CD8-positive, alpha-beta memory T cell (primary cell): ENCODE measurements around the gene TEAD4. TPM values are rescaled to one million over a fixed set of nuclear protein-coding genes. Genes with fewer than 3 reads are reported as not detected.

Experiments used
- CTCF ChIA-PET: fragments of 350-600 bp; sonication (Branson Sonifier 250); formaldehyde crosslinking; loops from one replicate; lab custom pipeline; 2021; ENCODE audit warnings: antibody characterized with exemption; lab: Charles Lee
- POLR2A ChIA-PET: fragments of 350-600 bp; sonication (Branson Sonifier 250); formaldehyde crosslinking; loops from one replicate; lab custom pipeline; 2021; ENCODE audit warnings: antibody characterized with exemption; lab: Charles Lee
- DNase-seq, 5 donors: peaks; one replicate each; pipeline versions ENCODE4 v3.0.0 to v3.0.0-alpha.2; 2020 to 2022; ENCODE audit warnings: mixed read lengths in 1 of 5
- H3K27ac ChIP-seq: one replicate; pipeline ENCODE4 v1.7.0; 2013; ENCODE audit warnings: low read depth, mild to moderate bottlenecking, low read length, moderate library complexity
- H3K27me3 ChIP-seq: 2 replicates; pipeline ENCODE4 v1.7.0; 2013; ENCODE audit warnings: low read length, mild to moderate bottlenecking; ENCODE audit not compliant: insufficient read depth, poor library complexity, severe bottlenecking
- H3K36me3 ChIP-seq: 2 replicates; pipeline ENCODE4 v1.7.0; 2013; ENCODE audit warnings: mild to moderate bottlenecking, low read length, moderate library complexity; ENCODE audit not compliant: insufficient read depth
- H3K4me1 ChIP-seq: 2 replicates; pipeline ENCODE4 v1.7.0; 2013; ENCODE audit warnings: mild to moderate bottlenecking, low read length, moderate library complexity; ENCODE audit not compliant: insufficient read depth
- H3K4me3 ChIP-seq: 2 replicates; pipeline ENCODE4 v1.7.0; 2013; ENCODE audit warnings: mild to moderate bottlenecking, low read length
- H3K9me3 ChIP-seq: 2 replicates; pipeline ENCODE4 v1.7.0; 2013; ENCODE audit warnings: mild to moderate bottlenecking, low read length
- H3K27ac Mint-ChIP-seq, 8 donors: one replicate each; pipeline ENCODE4 v1.8.0; 2020 to 2021; ENCODE audit warnings: mixed read lengths in 8 of 8, mild to moderate bottlenecking in 6 of 8, inconsistent platforms in 3 of 8, moderate library complexity in 3 of 8
- H3K27me3 Mint-ChIP-seq, 2 donors: one replicate each; pipeline ENCODE4 v1.8.0; 2020 to 2021; ENCODE audit warnings: mixed read lengths in 2 of 2, mild to moderate bottlenecking in 1 of 2, moderate library complexity in 1 of 2
- H3K36me3 Mint-ChIP-seq, 3 donors: one replicate each; pipeline ENCODE4 v1.8.0; 2020 to 2021; ENCODE audit warnings: mixed read lengths in 3 of 3, inconsistent platforms in 1 of 3, mild to moderate bottlenecking in 1 of 3
- H3K4me1 Mint-ChIP-seq, 3 donors: one replicate each; pipeline ENCODE4 v1.8.0; 2020 to 2021; ENCODE audit warnings: mixed read lengths in 3 of 3, inconsistent platforms in 1 of 3, mild to moderate bottlenecking in 1 of 3
- H3K4me3 Mint-ChIP-seq, 7 donors: one replicate each; pipeline ENCODE4 v1.8.0; 2020 to 2021; ENCODE audit warnings: mixed read lengths in 7 of 7, mild to moderate bottlenecking in 6 of 7, moderate library complexity in 4 of 7, inconsistent platforms in 2 of 7
- H3K9me3 Mint-ChIP-seq, 5 donors: one replicate each; pipeline ENCODE4 v1.8.0; 2020 to 2022; ENCODE audit warnings: mixed read lengths in 5 of 5, mild to moderate bottlenecking in 3 of 5, moderate library complexity in 2 of 5, inconsistent platforms in 1 of 5
- polyA plus RNA-seq: library from polyadenylated mRNA; unstranded; fragments of 300-500 nt; fragmentation: Illumina TruSeq; gene quantifications from one replicate; pipeline ENCODE4 v1.2.3, GENCODE V29; 2021
- total RNA-seq, 2 experiments: library from RNA; stranded (reverse); gene quantifications; one replicate each; pipeline ENCODE4 v1.2.3, GENCODE V29; 2021

The TEAD4 gene
- total and polyA plus RNA-seq, 3 experiments from 2014 or later, result 1.7 to 2.1 TPM; not detected in 1

DNA sequence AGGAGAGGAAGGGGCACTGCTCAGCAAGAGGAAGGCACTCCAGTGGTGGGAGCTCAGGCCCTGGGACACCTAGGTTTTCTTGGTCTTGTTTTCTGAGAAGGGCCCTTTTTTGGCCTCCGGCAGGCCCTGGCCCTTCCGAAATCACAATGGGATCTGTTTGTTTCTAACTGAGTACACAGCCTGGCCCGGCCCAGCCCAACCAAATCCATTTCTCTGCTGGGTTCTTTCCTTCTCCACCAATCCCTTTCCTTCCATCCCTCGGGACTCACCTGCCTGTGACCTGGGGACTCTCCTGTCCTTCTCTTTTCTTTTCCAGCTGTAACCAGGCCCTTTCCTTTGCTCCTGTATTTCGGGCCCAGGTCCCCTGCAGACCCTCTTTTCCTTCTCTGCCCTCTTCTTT, 18.6 kb downstream of the TEAD4 start:
- no peaks in the 10 kb centered on the region for H3K9me3 Mint-ChIP-seq
- peak in 1 of 5 donors; percentile 18 for DNase-seq
- no peaks in the 10 kb centered on the region for H3K27me3 ChIP-seq
- H3K4me3 ChIP-seq, result no peak overlapping the region
- POLR2A ChIA-PET, result no interaction called here
- no peaks in the 10 kb centered on the region for H3K9me3 ChIP-seq
- no peaks in the 10 kb centered on the region for H3K4me1 Mint-ChIP-seq
- no peaks in the 10 kb centered on the region for H3K36me3 ChIP-seq
- H3K4me1 ChIP-seq, result no peaks in the 10 kb centered on the region
- H3K27ac ChIP-seq, result no peak overlapping the region
- no peak overlapping the region for H3K27ac Mint-ChIP-seq
- no peaks in the 10 kb centered on the region for H3K36me3 Mint-ChIP-seq
- no peak overlapping the region for H3K4me3 Mint-ChIP-seq
- H3K27me3 Mint-ChIP-seq, result peaks cover 0 to 10% of the 10 kb centered on the region in 2 donors
- CTCF ChIA-PET, result no interaction called here

DNA sequence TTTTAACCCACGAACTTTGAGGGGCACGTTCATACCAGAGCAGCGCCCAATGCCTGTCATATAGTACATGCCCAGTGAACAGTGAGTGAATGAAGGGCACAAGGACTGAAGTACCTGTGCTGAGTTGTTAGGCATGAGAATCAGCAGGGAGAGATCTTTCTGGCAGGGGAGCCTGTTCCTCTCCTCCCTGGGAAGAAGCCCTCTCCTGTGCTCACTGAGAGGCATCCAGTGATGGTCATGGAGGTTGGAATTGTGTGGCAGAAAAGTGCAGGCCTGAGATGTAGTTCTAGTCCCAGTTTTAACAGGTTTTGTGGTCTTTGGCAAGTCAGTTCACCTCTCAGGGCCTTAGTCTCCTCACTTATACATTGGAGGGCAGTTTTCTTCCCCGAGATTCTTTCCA, 20.6 kb downstream of the TEAD4 start:
- peak in 1 of 5 donors; percentile 6 for DNase-seq
- Mint-ChIP-seq H3K4me3 (no peak overlapping the region), H3K9me3 (no peaks in the 10 kb centered on the region), H3K36me3 (no peaks in the 10 kb centered on the region), H3K27ac (no peak overlapping the region), H3K27me3 (peaks cover 0 to 3% of the 10 kb centered on the region in 2 donors), H3K4me1 (no peaks in the 10 kb centered on the region)
- no peaks in the 10 kb centered on the region for H3K36me3 ChIP-seq
- POLR2A ChIA-PET, result interaction anchor here (0.7 kb wide), 1 partner anchor 543 kb away, joined by 3 read pairs; no protein-coding TSS in a partner anchor
- CTCF ChIA-PET, result no interaction called here
- H3K27me3 ChIP-seq, result no peaks in the 10 kb centered on the region
- H3K4me3 ChIP-seq, result no peak overlapping the region
- no peak overlapping the region for H3K27ac ChIP-seq
- no peaks in the 10 kb centered on the region for H3K4me1 ChIP-seq
- no peaks in the 10 kb centered on the region for H3K9me3 ChIP-seq

GRCh38 chr12:2980630-2981029, 21.4 kb downstream of the TEAD4 start:
- DNase-seq, result no peak
- H3K27me3 Mint-ChIP-seq, result peaks cover 0 to 3% of the 10 kb centered on the region in 2 donors

GRCh38 chr12:2982361-2982760, 23.2 kb downstream of the TEAD4 start:
- Mint-ChIP-seq H3K27me3 (peaks cover 2 to 8% of the 10 kb centered on the region in 2 donors), H3K4me1 (no peaks in the 10 kb centered on the region), H3K4me3 (no peak overlapping the region), H3K9me3 (peaks cover 0 to 6% (median 0%) of the 10 kb centered on the region in 5 donors), H3K27ac (no peak overlapping the region), H3K36me3 (no peaks in the 10 kb centered on the region)
- ChIA-PET POLR2A (no interaction called here), CTCF (no interaction called here)
- H3K9me3 ChIP-seq, result no peaks in the 10 kb centered on the region
- H3K36me3 ChIP-seq, result no peaks in the 10 kb centered on the region
- H3K4me3 ChIP-seq, result no peak overlapping the region
- no peak for DNase-seq
- no peaks in the 10 kb centered on the region for H3K4me1 ChIP-seq
- no peak overlapping the region for H3K27ac ChIP-seq
- no peaks in the 10 kb centered on the region for H3K27me3 ChIP-seq

More at GRCh38 chr12:2980630-2981029, 21.4 kb downstream of the TEAD4 start:
- ChIA-PET POLR2A (interaction anchor here (0.7 kb wide), 1 partner anchor 543 kb away, joined by 3 read pairs; no protein-coding TSS in a partner anchor), CTCF (no interaction called here)
- H3K36me3 ChIP-seq, result no peaks in the 10 kb centered on the region
- no peaks in the 10 kb centered on the region for H3K4me1 Mint-ChIP-seq
- no peaks in the 10 kb centered on the region for H3K4me1 ChIP-seq
- H3K4me3 Mint-ChIP-seq, result no peak overlapping the region
- H3K27ac ChIP-seq, result no peak overlapping the region
- H3K27me3 ChIP-seq, result no peaks in the 10 kb centered on the region
- H3K36me3 Mint-ChIP-seq, result no peaks in the 10 kb centered on the region
- no peak overlapping the region for H3K4me3 ChIP-seq
- no peaks in the 10 kb centered on the region for H3K9me3 Mint-ChIP-seq
- H3K9me3 ChIP-seq, result no peaks in the 10 kb centered on the region
- H3K27ac Mint-ChIP-seq, result peak overlapping the region in 1 of 8 donors; percentile 61

DNA sequence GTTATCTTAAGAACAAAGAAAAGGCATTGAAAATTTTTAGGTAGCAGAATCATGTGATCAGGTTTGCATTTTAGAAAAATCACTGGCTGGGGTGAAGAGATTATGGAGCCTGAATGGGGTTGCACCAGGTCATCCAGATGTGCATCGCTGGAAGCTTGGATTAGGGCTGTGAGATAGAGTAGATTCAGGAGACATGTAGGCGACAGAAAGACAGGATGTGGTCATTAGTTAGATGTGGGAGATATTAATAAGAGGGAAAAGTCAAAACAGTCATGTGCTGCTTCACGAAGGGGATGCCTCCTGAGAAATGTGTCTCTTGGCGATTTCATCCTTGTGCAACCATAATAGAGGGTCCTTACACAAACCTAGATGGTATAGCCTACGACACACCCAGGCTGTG, 25.1 kb downstream of the TEAD4 start:
- DNase-seq, result no peak
- CTCF ChIA-PET, result no interaction called here
- no peak overlapping the region for H3K4me3 Mint-ChIP-seq

DNA sequence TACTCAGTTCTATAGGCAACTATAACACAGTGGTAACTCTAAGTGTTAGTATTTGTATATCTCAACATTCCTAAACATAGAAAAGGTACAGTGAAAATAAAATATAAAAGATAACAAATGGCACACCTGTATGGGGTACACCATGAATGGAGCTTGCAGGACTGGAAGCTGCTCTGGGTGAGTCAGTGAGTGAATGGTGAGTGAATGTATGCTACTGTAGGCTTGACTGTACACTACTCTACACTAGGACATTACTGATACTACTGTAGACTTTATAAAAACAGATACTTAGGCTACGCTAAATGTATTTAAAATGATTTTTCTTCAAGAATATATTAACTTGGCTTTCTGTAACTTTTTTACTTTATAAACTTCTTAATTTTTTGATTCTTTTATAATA, 25.5 kb downstream of the TEAD4 start:
- H3K9me3 Mint-ChIP-seq, result peaks cover 2 to 8% (median 5%) of the 10 kb centered on the region in 5 donors
- no peak overlapping the region for H3K27ac Mint-ChIP-seq
- H3K36me3 Mint-ChIP-seq, result no peaks in the 10 kb centered on the region
- POLR2A ChIA-PET, result no interaction called here
- H3K4me1 Mint-ChIP-seq, result no peaks in the 10 kb centered on the region
- Histone ChIP-seq H3K9me3 (no peaks in the 10 kb centered on the region), H3K4me1 (no peaks in the 10 kb centered on the region), H3K27me3 (no peaks in the 10 kb centered on the region), H3K27ac (no peak overlapping the region), H3K4me3 (no peak overlapping the region), H3K36me3 (no peaks in the 10 kb centered on the region)
- no peak for DNase-seq
- CTCF ChIA-PET, result no interaction called here
- no peak overlapping the region for H3K4me3 Mint-ChIP-seq
- H3K27me3 Mint-ChIP-seq, result peaks cover 5 to 7% of the 10 kb centered on the region in 2 donors

More for the DNA sequence above, 25.1 kb downstream of the TEAD4 start:
- Histone ChIP-seq H3K4me3 (no peak overlapping the region), H3K27ac (no peak overlapping the region), H3K4me1 (no peaks in the 10 kb centered on the region), H3K27me3 (no peaks in the 10 kb centered on the region), H3K36me3 (no peaks in the 10 kb centered on the region), H3K9me3 (no peaks in the 10 kb centered on the region)
- H3K36me3 Mint-ChIP-seq, result no peaks in the 10 kb centered on the region
- no peaks in the 10 kb centered on the region for H3K4me1 Mint-ChIP-seq
- peaks cover 7 to 8% of the 10 kb centered on the region in 2 donors for H3K27me3 Mint-ChIP-seq
- POLR2A ChIA-PET, result no interaction called here
- H3K9me3 Mint-ChIP-seq, result peaks cover 0 to 6% (median 2%) of the 10 kb centered on the region in 5 donors
- H3K27ac Mint-ChIP-seq, result peak overlapping the region in 1 of 8 donors; percentile 24

DNA sequence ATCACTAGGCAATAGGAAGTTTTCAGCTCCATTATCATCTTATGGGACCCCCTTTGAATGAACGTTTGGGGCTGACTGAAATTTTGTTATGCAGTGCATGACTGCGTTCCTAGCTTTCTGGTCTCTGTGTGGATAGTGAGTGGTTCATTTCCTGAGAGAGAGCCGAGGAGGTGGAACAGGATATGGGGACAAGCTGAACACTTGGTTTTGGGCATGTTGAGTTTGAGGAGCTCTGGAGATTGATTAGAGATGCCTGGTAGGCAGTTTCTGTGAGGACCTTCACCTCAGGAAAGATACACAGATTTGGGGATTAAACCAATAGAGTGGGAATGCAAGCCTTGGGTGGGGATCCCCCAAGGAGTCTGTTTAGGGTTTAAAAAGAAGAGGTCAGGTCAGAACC, 27.7 kb downstream of the TEAD4 start:
- Mint-ChIP-seq H3K36me3 (no peaks in the 10 kb centered on the region), H3K4me3 (no peak overlapping the region), H3K27ac (no peak overlapping the region), H3K27me3 (peaks cover 5 to 7% of the 10 kb centered on the region in 2 donors), H3K9me3 (peaks cover 5 to 10% (median 8%) of the 10 kb centered on the region in 5 donors), H3K4me1 (no peaks in the 10 kb centered on the region)
- Histone ChIP-seq H3K27ac (no peak overlapping the region), H3K4me1 (no peaks in the 10 kb centered on the region), H3K9me3 (no peaks in the 10 kb centered on the region), H3K27me3 (no peaks in the 10 kb centered on the region), H3K4me3 (no peak overlapping the region), H3K36me3 (no peaks in the 10 kb centered on the region)
- DNase-seq, result no peak
- POLR2A ChIA-PET, result no interaction called here
- CTCF ChIA-PET, result interaction anchor here (1.2 kb wide), 1 partner anchor 13 kb away, joined by 3 read pairs; no protein-coding TSS in a partner anchor

DNA sequence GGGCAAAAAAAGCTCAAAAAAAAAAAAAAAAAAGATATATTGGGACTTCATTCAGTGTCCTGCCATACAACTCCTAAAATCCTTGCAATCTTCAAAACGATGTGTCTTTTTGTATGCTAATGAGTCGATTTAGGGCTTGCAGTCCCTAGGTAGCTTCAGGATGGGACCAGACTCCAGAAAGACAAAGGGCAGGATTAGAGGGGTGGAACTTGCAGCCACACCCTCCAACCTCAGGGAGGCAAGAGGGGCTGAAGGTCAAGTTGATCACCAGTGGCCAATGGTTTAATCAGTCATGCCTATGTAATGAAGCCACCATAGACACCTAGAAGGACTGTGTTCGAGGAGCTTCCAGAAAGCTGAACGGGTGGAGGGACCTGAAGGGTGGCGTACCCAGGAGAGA, 29.3 kb downstream of the TEAD4 start:
- POLR2A ChIA-PET, result no interaction called here
- Mint-ChIP-seq H3K4me3 (no peak overlapping the region), H3K4me1 (no peaks in the 10 kb centered on the region), H3K27ac (no peak overlapping the region), H3K27me3 (peaks cover 5 to 7% of the 10 kb centered on the region in 2 donors), H3K9me3 (peaks cover 5 to 10% (median 8%) of the 10 kb centered on the region in 5 donors), H3K36me3 (no peaks in the 10 kb centered on the region)
- no peak overlapping the region for H3K4me3 ChIP-seq
- CTCF ChIA-PET, result no interaction called here
- no peak for DNase-seq
- H3K27me3 ChIP-seq, result no peaks in the 10 kb centered on the region
- H3K4me1 ChIP-seq, result no peaks in the 10 kb centered on the region
- H3K9me3 ChIP-seq, result no peaks in the 10 kb centered on the region
- H3K36me3 ChIP-seq, result no peaks in the 10 kb centered on the region
- H3K27ac ChIP-seq, result no peak overlapping the region
